HFFc6 (cell line): ENCODE results near the gene RBMX. TPM values are rescaled to one million over a fixed set of nuclear protein-coding genes. Genes with fewer than 3 reads are reported as not detected.

ENCODE experiments used
- DNase-seq: peaks from one replicate; pipeline ENCODE4 v3.0.0-alpha.2; 2018
- H3K27ac Mint-ChIP-seq: 2 replicates; pipeline ENCODE4 v1.8.0; 2020; ENCODE audit warnings: mild to moderate bottlenecking, mixed read lengths
- H3K27me3 Mint-ChIP-seq: 2 replicates; pipeline ENCODE4 v1.8.0; 2021; ENCODE audit warnings: mild to moderate bottlenecking, moderate library complexity, mixed read lengths; ENCODE audit not compliant: insufficient read depth
- H3K36me3 Mint-ChIP-seq: 2 replicates; pipeline ENCODE4 v1.8.0; 2021; ENCODE audit warnings: low read depth, mixed read lengths
- H3K4me1 Mint-ChIP-seq: 2 replicates; pipeline ENCODE4 v1.8.0; 2020; ENCODE audit warnings: low read depth, mixed read lengths
- H3K4me3 Mint-ChIP-seq: 2 replicates; pipeline ENCODE4 v1.8.0; 2020; ENCODE audit warnings: mild to moderate bottlenecking, moderate library complexity, mixed read lengths
- H3K9me3 Mint-ChIP-seq: 2 replicates; pipeline ENCODE4 v1.8.0; 2020; ENCODE audit warnings: mild to moderate bottlenecking, mixed read lengths
- CTCF ChIP-seq: fragments of 200-600 bp; sonication (generic); IDR thresholded peaks from 2 replicates; pipeline ENCODE4 v1.5.0; 2021; ENCODE audit warnings: antibody characterized with exemption, mild to moderate bottlenecking
- total RNA-seq, 6 experiments: library from RNA; stranded (reverse); fragmentation: NEBNext Ultra II Directional; extraction: Animal tissue kit (Norgen Biotek cat#: 25700); gene quantifications; 2 replicates in 1 of 6; 3 replicates in 5 of 6; pipeline ENCODE4 v1.2.3, GENCODE V29; 2021

RBMX gene
- total RNA-seq, 6 experiments from 2014 or later, result 127 to 191 (median 178) TPM

GRCh38 chrX:136847874-136848273 lies 32.7 kb downstream of the RBMX start:
- Mint-ChIP-seq H3K4me3 (no peak overlapping the region), H3K27me3 (no peaks in the 10 kb centered on the region; the same call in 1 of the 2 replicates), H3K9me3 (no peaks in the 10 kb centered on the region), H3K27ac (no peak overlapping the region), H3K36me3 (peaks cover 24% of the 10 kb centered on the region), H3K4me1 (no peaks in the 10 kb centered on the region)
- DNase-seq, result no peak
- TF ChIP-seq CTCF, result no peak

DNA sequence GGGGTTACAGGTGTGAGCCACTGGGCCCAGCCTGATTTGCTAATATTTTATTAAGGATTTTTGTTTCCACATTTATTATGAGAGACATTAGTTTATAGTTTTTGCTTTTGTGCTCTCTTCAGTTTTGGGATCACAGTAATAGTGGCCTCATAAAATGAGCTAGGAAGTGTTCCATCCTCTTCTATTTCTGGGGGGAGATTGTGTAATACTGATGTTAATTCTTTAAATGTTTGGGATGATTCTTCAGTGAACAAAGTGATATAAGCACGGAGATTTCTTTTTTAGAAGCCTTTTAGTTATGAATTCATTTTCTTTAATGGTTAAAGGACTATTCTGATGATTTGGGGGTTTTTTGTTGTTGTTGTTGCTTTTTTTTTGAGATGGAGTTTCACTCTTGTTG lies 41.3 kb downstream of the RBMX start:
- H3K4me1 Mint-ChIP-seq, result peaks cover 17% of the 10 kb centered on the region

DNA sequence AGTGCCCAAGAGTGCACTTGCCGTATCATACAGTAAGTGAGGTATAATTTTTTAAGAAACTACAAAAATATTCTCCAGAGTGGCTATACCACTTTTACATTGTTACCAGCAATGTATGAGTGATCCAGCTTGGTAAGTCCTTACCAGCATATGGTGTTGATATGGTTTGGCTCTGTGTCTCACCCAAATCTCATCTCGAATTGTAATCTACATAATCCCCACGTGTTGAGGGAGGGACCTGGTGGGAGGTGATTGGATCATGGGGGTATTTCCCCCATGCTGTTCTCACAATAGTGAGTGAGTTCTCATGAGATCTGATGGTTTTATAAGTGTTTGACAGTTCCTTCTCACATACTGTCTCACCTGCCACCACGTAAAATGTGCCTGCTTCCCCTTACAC lies 44.8 kb downstream of the RBMX start:
- no peak overlapping the region for H3K4me3 Mint-ChIP-seq
- no peaks in the 10 kb centered on the region for H3K27me3 Mint-ChIP-seq
- peaks cover 16% of the 10 kb centered on the region for H3K4me1 Mint-ChIP-seq
- peaks cover 4% of the 10 kb centered on the region; the same call in 1 of the 2 replicates for H3K36me3 Mint-ChIP-seq
- no peak for DNase-seq
- no peak for TF ChIP-seq CTCF
- H3K9me3 Mint-ChIP-seq, result no peaks in the 10 kb centered on the region
- H3K27ac Mint-ChIP-seq, result no peak overlapping the region

More for the DNA sequence above, 41.3 kb downstream of the RBMX start:
- Mint-ChIP-seq H3K4me3 (no peak overlapping the region), H3K27ac (no peak overlapping the region), H3K36me3 (peaks cover 4% of the 10 kb centered on the region; the same call in 1 of the 2 replicates), H3K27me3 (no peaks in the 10 kb centered on the region), H3K9me3 (no peaks in the 10 kb centered on the region)
- no peak for DNase-seq
- TF ChIP-seq CTCF, result no peak

GRCh38 chrX:136829413-136829812 lies 51.1 kb downstream of the RBMX start:
- Mint-ChIP-seq H3K4me1 (no peaks in the 10 kb centered on the region), H3K4me3 (no peak overlapping the region), H3K9me3 (no peaks in the 10 kb centered on the region), H3K27me3 (peaks cover 2% of the 10 kb centered on the region), H3K27ac (no peak overlapping the region), H3K36me3 (no peaks in the 10 kb centered on the region)
- TF ChIP-seq CTCF, result no peak
- no peak for DNase-seq

- H3K4me1 Mint-ChIP-seq, result peaks cover 3% of the 10 kb centered on the region; the same call in 1 of the 2 replicates
- no peak overlapping the region for H3K4me3 Mint-ChIP-seq
- H3K27ac Mint-ChIP-seq, result no peak overlapping the region
- H3K36me3 Mint-ChIP-seq, result no peaks in the 10 kb centered on the region
- H3K9me3 Mint-ChIP-seq, result no peaks in the 10 kb centered on the region
- no peak for DNase-seq
- H3K27me3 Mint-ChIP-seq, result peaks cover 2% of the 10 kb centered on the region
- TF ChIP-seq CTCF, result no peak
Measured at GRCh38 chrX:136828830-136829229, 51.7 kb downstream of the RBMX start.

DNA sequence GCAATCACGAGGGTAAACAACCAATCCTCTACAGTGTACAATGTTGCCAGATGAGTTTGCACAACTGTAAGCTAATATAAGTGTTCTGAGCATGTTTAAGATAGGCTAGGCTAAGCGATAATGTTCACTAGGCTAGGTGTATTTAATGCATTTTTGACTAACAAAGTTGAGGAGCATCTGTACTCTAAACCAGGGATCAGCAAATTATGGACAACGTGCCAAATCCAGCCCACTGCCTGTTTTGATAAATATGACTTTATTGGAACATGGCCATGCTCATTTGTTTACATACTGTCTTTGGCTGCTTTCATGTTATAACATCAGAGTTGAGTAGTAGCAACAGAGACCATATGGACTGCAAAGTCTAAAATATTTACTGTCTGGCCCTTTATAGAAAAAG lies 53.5 kb downstream of the RBMX start:
- Mint-ChIP-seq H3K4me1 (peaks cover 17% of the 10 kb centered on the region), H3K27me3 (peaks cover 2% of the 10 kb centered on the region), H3K27ac (no peak overlapping the region), H3K9me3 (no peaks in the 10 kb centered on the region), H3K36me3 (no peaks in the 10 kb centered on the region), H3K4me3 (no peak overlapping the region)
- no peak for DNase-seq
- no peak for TF ChIP-seq CTCF
